Panc1 (cell line): ENCODE data around the gene HSPB2.

ENCODE experiments used
- CTCF ChIP-seq: fragments of 450-650 bp; IDR thresholded peaks from 2 replicates; pipeline ENCODE4 v1.5.1; 2017; ENCODE audit warnings: mild to moderate bottlenecking
- POLR2AphosphoS5 ChIP-seq: IDR thresholded peaks from 2 replicates; pipeline ENCODE4 v1.6.1; 2012; ENCODE audit warnings: mild to moderate bottlenecking, low read depth, low read length, moderate library complexity
- REST ChIP-seq, 2 experiments: IDR thresholded peaks; 2 replicates each; pipeline ENCODE4 v1.6.1; 2011 to 2012; ENCODE audit warnings: low read depth in 2 of 2, control low read depth in 1 of 2, low read length in 1 of 2, mild to moderate bottlenecking in 1 of 2, moderate library complexity in 1 of 2; ENCODE audit not compliant: insufficient read depth in 1 of 2
- SIN3A ChIP-seq: IDR thresholded peaks from 2 replicates; pipeline ENCODE4 v1.6.1; 2012; ENCODE audit warnings: low read depth, mild to moderate bottlenecking, low read length, moderate library complexity, borderline replicate concordance; ENCODE audit not compliant: insufficient read depth
- TCF7L2 ChIP-seq: IDR thresholded peaks from 2 replicates; pipeline ENCODE4 v1.6.1; 2011; ENCODE audit warnings: mild to moderate bottlenecking, low read depth, low read length, inconsistent platforms

GRCh38 chr11:111917312-111917711, 4.8 kb downstream of the HSPB2 start:
- TF ChIP-seq CTCF (no peak), POLR2AphosphoS5 (no peak), SIN3A (no peak), TCF7L2 (no peak), REST (IDR thresholded peaks at IDR 0.05; ENCODE audit: insufficient read depth in 1 of 2, low read depth in 2 of 2, low read length in 1 of 2) (no peak)
